ENCODE results near the gene GBP1. TPM values are rescaled to one million over a fixed set of nuclear protein-coding genes. Genes with fewer than 3 reads are reported as not detected.

Gene GBP1
- total and polyA plus RNA-seq, 10 of the 15 experiments (the other 5 are each of a cell fraction or from before 2014, with no cell fraction given): 1.5 to 8.7 (median 5.0) TPM

DNA sequence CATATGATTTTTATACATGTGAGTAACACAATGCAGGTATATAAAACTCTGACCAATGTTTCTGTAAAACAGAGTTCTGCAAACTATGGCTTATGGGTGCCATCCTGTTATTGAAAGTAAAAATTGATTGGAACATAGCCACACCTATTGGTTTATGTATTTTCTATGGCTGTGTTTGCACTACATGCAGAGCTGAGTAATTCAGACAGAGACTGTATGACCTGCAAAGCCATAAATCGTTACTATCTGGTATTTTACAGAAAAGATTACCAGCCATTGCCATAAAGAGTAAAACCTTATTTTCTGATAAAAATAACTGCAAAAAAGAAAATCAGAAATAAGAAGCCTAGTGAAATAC lies 13.1 kb downstream of the GBP1 start (continued):
- no peak for TF ChIP-seq FOXK2 (IDR thresholded peaks at IDR 0.05)
- no peak for TF ChIP-seq SMC3 (IDR thresholded peaks at IDR 0.05; ENCODE audit: borderline replicate concordance, low read length)
- TF ChIP-seq BHLHE40 (IDR thresholded peaks at IDR 0.05; ENCODE audit: borderline replicate concordance in 1 of 2, low read depth in 2 of 2, low read length in 1 of 2): no peak

DNA sequence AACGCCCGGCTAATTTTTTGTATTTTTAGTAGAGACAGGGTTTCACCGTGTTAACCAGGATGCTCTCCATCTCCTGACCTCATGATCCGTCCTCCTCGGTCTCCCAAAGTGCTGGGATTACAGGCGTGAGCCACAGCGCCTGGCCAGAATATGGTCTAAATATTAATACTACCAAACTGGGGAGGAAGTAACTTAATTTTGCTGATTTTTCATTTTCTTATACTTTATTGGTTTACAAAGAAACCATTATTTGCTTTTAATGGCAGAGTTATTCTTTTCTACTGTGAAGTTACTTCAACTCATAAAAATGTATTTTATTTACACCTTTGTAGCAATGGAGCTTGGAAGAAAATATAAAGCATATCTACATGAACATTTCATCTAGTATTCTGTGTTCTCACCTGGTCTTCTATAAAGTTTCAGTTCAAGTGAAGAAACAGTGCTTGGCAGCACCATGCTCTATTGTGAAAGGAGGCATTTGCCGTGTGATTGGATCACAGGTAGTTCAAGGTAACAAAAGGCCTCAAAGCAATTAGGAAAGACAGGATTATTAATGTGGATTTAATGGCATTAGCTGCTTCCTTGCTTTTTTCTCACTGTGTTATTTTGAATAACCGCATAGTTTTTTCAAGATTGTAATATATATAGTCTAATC lies 13.6 kb downstream of the GBP1 start:
- Histone ChIP-seq H3K4me1 (ENCODE audit: control insufficient read depth, insufficient read depth, low read length) (no peaks in the 10 kb centered on the region), H3K4me2 (ENCODE audit: control insufficient read depth, insufficient read depth) (no peak overlapping the region), H3K79me2 (ENCODE audit: control insufficient read depth, insufficient read depth, low read length) (no peaks in the 10 kb centered on the region), H3K9me3 (replicated peaks; ENCODE audit: control insufficient read depth, insufficient read depth, low read length) (no peaks in the 10 kb centered on the region), H2AFZ (ENCODE audit: control insufficient read depth, low read depth, low read length) (no peak overlapping the region), H3K27ac (ENCODE audit: control insufficient read depth, insufficient read depth) (no peak overlapping the region), H3K36me3 (ENCODE audit: control insufficient read depth in 2 of 2, insufficient read depth in 2 of 2, low read length in 1 of 2) (peaks cover 0 to 14% of the 10 kb centered on the region in 2 experiments; a peak in 2 of 4 replicates), H3K27me3 (replicated peaks in 1 of 2; ENCODE audit: control insufficient read depth in 2 of 2, insufficient read depth in 2 of 2, low read length in 1 of 2) (no peaks in the 10 kb centered on the region), H3K4me3 (no peak overlapping the region), H4K20me1 (ENCODE audit: control insufficient read depth, insufficient read depth) (no peaks in the 10 kb centered on the region), H3K9ac (ENCODE audit: control insufficient read depth, insufficient read depth, low read length) (no peak overlapping the region)
- FAIRE-seq: no peak
- ChIA-PET SMC1A (ENCODE audit: uncharacterized antibody, unreplicated experiment) (interaction anchor here (1.2 kb wide), 1 partner anchor 10 kb away, joined by 3 read pairs; no protein-coding TSS in a partner anchor), RAD21 (ENCODE audit: unreplicated experiment) (no interaction called here), POLR2A (no interaction called here), CTCF (no interaction called here)
- TF ChIP-seq, protein P1, sequence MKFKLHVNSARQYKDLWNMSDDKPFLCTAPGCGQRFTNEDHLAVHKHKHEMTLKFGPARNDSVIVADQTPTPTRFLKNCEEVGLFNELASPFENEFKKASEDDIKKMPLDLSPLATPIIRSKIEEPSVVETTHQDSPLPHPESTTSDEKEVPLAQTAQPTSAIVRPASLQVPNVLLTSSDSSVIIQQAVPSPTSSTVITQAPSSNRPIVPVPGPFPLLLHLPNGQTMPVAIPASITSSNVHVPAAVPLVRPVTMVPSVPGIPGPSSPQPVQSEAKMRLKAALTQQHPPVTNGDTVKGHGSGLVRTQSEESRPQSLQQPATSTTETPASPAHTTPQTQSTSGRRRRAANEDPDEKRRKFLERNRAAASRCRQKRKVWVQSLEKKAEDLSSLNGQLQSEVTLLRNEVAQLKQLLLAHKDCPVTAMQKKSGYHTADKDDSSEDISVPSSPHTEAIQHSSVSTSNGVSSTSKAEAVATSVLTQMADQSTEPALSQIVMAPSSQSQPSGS (IDR thresholded peaks at IDR 0.05; ENCODE audit: low read length): no peak
- TF ChIP-seq IRF4 (IDR thresholded peaks at IDR 0.05; ENCODE audit: low read depth, low read length) (no peak), GATAD2B (conservative IDR thresholded peaks at IDR 0.05; ENCODE audit: low read depth) (no peak), CHD1 (IDR thresholded peaks at IDR 0.05; ENCODE audit: low read depth, low read length) (no peak), IKZF2 (IDR thresholded peaks at IDR 0.05) (no peak), ZNF217 (IDR thresholded peaks at IDR 0.05) (no peak), SUZ12 (IDR thresholded peaks at IDR 0.05; ENCODE audit: unreplicated experiment) (no peak), STAT3 (IDR thresholded peaks at IDR 0.05; ENCODE audit: low read depth, low read length) (no peak), ASH2L (IDR thresholded peaks at IDR 0.05; ENCODE audit: borderline replicate concordance, low read depth) (no peak), TBL1XR1 (IDR thresholded peaks at IDR 0.05; ENCODE audit: low read depth, low read length) (no peak), JUNB (IDR thresholded peaks at IDR 0.05) (no peak), CHD2 (IDR thresholded peaks at IDR 0.05; ENCODE audit: borderline replicate concordance, low read depth, low read length) (no peak)
- WGBS (ENCODE audit: insufficient coverage, insufficient replicate concordance, low lambda C conversion rate, missing lambda C conversion rate): 87% methylated on average over 8 of the region's 9 CpGs
- intact Hi-C loops (cut with micrococcal nuclease; ENCODE audit: unreplicated experiment) (no loop called here), in situ Hi-C loops (cut with MboI) (no loop called here)
- DNase-seq (ENCODE audit: low read depth, low spot score): no peak
- ATAC-seq: no peak
- BruUV-seq (replicated peaks): no TSS peak
